ENCODE results near the gene SETBP1. TPM values are rescaled to one million over a fixed set of nuclear protein-coding genes. Genes with fewer than 3 reads are reported as not detected.

Gene SETBP1
- polyA plus RNA-seq, 3 donors: 30.9 to 34.2 (median 31.7) TPM

DNA sequence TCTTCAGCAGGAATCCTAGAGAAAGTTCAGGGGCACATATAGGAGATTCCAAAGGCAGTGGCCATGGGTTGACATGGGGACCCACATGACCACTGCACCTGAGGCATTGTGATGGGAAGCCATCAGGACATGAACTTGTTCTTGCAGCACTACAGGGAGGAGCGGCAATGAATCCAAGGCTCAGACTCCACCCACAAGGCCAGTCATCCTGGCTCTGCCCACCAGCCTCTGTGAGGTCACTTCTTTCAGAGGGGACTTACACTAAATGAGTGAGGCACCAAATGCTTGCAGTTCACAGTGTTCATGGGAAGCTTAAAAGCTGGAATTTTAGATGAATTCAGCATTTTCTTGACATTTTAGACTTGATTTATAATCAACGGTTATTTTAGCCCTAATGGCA lies 254.2 kb downstream of the SETBP1 start:
- no peak for DNase-seq (ENCODE audit: extremely low read depth in 1 of 11, low read depth in 9 of 11, low spot score in 4 of 11)

DNA sequence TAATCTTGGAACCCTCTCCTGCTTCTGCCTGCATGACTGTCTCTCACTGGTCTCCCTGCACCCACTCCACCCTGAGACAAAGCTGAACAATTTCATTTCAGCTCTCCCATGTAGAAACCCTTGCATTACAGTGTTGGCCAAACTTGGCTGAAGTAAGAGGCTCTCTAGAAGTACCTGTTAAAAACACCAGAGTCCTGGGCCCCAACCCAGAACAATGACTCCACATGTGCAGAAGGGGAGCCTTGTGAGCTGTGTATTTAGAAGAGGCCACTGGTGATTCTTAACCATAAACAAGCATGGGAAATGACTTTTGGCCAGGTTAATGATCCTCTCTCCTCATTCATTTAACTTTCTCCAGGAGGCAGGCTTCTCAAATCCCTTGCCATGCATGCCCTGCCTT lies 254.8 kb downstream of the SETBP1 start:
- no peak for DNase-seq (ENCODE audit: extremely low read depth in 1 of 11, low read depth in 9 of 11, low spot score in 4 of 11)

DNA sequence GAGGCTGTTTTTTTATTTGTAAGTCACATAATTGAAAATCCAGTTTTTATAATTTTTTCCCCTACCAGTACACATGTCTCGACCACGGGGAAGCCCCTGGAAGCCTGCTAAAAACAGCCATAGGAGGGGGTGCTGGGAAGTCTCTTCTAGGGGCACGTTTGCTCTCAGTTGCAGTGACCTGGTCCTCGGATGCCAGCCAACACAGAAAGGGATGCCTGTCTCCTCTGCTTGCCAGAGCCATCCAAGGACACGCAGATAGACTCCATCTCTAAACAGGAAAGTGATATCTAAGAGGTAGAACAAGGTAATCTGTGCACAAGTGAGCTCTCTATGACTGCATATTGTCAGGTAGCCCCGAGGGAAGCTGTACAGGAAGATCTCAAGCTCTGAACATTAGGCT lies 255.8 kb downstream of the SETBP1 start:
- DNase-seq (ENCODE audit: extremely low read depth in 1 of 11, low read depth in 9 of 11, low spot score in 4 of 11): no peak

DNA sequence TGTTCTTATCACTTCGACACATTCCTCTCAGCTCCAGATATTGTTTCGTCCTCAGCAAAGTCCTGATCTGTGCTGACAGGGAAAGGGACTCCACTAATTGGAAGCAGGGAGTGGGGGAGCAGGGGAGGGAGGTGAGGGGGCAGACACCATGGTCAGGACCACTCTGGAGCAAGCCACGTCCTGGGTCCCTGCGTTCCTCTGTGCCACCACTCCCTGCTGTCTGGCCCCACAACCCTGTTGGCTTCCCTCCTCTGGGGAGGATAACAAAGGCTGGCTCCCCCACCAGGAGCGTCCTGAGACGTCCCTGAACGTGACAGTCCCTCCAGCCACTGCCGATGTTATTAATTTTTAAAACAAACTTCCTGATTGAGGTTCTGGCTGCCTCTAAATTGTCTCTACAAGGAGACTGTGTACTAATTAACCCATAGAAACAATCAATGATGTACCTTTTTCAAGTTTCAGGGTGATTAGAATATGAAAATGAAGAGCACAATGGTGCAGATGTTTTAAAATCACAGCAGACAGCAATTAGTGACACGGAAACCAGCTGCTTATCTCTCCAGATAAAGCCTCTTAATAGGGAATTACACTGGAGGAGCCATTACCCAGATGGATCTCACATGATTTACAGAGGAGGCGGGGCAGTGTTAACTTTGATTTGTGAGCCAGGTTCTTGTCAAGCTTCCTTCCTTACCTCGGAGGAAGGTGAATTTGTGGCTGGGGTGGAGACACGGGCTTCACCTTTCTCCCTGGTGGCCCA lies 257.5 kb downstream of the SETBP1 start:
- no peak for DNase-seq (ENCODE audit: extremely low read depth in 1 of 11, low read depth in 9 of 11, low spot score in 4 of 11)

DNA sequence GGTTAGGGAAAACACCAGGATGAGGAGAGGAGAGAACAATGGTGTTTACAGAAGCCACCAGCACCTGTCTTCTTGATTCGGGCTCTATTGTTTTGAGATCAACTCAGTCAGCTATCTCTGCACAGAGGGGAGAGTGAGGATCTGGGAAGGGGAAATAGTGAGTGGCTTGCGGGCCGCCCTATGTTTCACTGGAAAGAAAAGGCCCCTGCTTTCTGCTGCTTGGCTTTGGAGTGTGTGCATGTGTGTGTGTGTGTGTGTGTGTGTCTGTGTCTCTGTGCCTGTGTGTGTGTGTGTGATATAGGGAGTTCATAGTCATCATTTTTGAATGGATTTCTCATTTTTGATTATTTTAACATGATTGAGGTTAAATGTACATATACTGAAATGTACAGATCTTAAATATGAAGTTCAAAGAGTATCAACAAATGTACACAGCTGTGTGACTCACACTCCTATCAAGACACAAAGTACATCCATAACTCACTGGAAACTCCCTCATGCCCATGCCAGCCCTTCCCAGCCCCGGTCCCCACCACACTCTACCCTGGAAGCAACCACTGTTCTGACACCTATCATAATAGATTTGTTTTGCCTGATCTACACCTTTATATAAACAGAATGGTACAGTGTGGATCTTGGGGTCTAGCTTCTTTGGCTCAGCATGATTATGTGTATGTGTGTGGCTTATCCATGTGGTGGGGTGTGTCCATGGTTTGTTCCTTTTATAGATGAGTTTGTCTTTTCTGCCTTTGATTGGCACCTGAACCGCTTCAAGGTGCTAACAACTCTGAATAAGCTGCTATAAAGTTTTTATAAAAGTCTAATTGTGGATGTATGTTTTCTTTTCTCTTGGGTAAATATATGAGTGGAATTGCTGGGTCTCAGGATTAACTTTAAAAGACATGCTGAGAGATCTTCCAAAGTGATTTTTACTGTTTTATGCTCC lies 258.3 kb downstream of the SETBP1 start:
- DNase-seq (ENCODE audit: extremely low read depth in 1 of 11, low read depth in 9 of 11, low spot score in 4 of 11): no peak

DNA sequence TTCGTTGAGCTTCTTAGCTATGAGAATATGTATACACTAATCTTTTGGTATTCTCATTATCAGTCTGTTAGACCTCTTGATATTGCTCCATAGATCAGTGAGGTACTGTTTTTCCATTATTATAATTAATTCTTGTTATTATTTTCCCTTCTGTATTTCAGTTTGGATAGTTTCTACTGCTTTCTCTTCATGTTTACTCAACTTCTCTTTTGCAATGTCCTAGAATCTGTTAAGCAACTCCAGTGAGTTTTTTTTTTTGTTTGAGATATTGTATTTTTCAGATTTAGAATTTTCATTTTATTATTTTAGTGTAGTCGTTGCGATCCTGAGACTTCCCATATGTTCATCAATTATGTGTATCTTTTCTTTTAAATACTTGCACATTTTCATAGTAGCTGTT lies 260.8 kb downstream of the SETBP1 start:
- no peak for DNase-seq (ENCODE audit: extremely low read depth in 1 of 11, low read depth in 9 of 11, low spot score in 4 of 11)

DNA sequence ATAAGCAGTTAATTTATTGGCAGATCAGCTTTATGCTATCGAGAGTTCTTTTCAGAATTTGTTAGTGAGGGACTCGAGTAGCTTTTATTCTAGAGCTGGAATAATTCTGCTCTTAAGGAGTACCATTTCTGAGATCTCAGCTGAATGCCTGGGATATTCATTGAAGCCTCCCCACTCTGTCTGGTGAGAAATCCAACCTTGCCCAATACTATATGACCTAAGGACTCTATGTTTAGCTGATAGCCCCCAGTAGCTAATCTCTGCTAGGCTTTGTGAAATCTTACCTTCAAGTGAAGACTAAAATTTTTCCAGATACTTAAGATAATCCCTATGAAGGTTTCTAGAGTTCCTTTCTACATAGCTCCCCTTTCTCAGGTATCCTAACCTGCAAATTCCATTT lies 261.4 kb downstream of the SETBP1 start:
- no peak for DNase-seq (ENCODE audit: extremely low read depth in 1 of 11, low read depth in 9 of 11, low spot score in 4 of 11)

DNA sequence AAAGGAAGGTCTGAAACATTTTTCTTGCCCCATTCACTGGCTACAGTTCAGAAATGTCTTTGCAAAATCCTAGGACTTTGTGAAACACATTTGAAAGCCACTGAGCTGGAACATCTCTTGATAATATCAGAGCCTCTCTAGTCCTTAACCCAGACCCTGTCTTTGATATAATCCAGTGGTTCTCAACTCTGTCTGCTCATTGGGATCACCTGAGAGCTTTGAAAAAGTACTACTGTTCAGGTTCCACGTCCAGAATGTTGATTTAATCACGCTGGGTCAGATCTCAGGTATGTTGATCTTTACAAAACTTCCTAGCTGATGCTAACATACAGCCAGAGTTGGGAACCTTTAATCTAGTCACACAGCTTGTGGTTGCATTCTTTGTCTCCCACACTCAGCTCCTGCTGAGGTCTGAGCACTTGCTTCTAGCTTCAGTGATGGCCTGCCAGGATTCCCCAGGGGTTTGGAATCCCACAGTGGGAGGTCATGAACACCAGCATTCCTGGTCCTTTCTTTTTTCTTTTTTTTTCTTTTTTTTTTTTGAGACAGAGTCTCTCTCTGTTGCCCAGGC lies 262.7 kb downstream of the SETBP1 start:
- no peak for DNase-seq (ENCODE audit: extremely low read depth in 1 of 11, low read depth in 9 of 11, low spot score in 4 of 11)

DNA sequence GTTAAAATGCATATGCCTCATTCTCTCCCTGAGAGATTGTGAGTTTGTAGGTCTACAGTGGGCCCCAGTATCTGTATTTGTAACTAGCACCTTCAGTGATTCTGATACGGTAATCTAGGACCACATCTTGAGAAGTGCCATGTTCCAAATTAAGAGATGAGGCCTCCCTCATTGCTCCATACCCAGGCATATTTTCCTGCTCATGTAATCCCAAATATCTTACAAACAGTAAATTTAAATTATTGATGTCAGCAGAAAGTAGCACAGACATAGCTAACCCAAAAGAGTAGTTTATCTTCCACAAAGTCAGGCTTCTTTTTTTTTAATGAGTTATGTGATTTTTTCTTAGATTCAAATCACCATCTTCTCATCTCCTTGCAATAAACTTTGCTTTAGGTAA lies 263.8 kb downstream of the SETBP1 start:
- DNase-seq (ENCODE audit: extremely low read depth in 1 of 11, low read depth in 9 of 11, low spot score in 4 of 11): no peak

DNA sequence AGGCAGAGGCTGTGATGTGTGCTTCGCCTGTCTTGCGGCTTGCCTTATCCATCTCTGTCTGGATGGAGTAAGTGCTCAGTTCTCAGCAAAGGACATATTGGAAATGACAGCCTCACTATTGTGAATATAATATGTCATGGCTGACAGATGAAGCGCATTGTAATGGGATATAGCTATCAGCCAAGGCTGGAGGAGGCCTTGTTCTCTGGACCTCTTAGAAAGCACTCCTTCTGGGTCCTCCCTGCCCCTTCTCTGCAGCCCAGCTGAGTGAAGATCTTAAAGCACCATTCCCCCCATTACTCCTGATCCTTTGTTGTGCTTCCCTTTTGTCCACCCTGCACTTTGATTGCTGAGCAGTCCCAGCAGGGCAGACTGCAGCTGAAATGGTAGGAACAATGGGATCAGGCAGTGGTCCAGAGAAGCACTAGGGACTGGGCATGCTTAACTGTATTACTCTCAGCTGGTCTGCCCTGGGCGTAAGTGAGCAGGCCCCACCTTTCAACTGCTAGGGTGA lies 265.3 kb downstream of the SETBP1 start:
- DNase-seq (ENCODE audit: extremely low read depth in 1 of 11, low read depth in 9 of 11, low spot score in 4 of 11): no peak

DNA sequence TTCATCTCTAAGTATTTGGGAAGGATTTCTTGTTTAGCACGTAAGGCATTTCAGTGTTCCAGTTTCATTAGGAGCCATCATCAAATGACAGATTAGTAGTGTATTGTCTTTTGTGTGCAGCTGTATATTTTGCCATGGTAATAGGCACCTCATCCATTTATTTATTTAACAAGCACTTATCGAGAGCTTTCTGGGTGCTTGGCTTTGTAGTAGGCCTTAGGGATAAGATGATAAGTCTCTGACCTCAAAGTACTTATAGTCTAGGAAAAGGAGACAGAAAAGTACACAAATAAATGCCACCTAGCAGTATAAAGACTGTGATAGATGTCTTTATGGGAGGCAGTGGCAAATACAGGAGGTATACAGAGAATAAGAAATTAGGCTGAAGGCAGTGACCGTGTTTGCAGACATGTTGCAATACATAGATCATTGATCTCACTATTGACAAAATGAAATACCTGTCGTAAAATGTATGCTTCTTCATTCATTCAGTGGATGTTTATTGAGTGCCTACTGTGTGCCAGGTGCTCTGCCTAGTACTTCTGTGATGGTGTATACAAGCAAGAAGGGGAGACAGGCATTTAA lies 265.9 kb downstream of the SETBP1 start:
- DNase-seq (ENCODE audit: extremely low read depth in 1 of 11, low read depth in 9 of 11, low spot score in 4 of 11): no peak

DNA sequence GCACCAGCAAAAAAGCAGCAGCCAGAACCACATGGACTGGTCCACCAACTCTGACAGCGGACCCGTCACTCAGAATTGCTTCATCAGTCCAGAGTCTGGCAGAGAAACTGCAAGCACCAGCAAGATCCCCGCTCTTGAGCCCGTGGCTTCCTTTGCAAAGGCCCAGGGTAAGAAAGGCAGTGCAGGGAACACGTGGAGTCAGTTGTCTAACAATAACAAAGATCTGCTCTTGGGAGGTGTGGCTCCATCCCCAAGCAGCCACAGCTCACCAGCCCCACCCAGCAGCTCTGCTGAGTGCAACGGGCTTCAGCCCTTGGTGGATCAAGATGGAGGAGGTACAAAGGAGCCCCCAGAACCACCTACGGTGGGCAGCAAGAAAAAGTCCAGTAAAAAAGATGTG lies 269.3 kb downstream of the SETBP1 start:
- no peak for DNase-seq (ENCODE audit: extremely low read depth in 1 of 11, low read depth in 9 of 11, low spot score in 4 of 11)

DNA sequence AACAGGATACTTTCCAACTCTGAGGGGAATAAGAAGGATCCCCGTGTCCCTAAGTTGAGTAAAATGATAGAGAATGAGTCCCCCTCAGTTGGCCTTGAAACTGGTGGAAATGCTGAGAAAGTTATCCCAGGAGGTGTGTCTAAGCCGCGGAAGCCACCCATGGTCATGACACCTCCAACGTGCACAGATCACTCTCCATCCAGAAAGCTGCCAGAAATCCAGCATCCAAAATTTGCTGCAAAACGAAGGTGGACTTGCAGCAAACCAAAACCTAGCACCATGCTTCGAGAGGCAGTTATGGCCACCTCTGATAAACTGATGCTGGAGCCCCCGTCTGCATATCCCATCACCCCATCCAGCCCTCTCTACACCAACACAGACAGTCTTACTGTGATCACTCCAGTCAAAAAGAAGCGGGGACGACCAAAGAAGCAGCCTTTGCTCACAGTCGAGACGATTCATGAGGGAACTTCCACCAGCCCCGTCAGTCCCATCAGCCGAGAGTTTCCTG lies 270.1 kb downstream of the SETBP1 start:
- DNase-seq (ENCODE audit: extremely low read depth in 1 of 11, low read depth in 9 of 11, low spot score in 4 of 11): no peak

DNA sequence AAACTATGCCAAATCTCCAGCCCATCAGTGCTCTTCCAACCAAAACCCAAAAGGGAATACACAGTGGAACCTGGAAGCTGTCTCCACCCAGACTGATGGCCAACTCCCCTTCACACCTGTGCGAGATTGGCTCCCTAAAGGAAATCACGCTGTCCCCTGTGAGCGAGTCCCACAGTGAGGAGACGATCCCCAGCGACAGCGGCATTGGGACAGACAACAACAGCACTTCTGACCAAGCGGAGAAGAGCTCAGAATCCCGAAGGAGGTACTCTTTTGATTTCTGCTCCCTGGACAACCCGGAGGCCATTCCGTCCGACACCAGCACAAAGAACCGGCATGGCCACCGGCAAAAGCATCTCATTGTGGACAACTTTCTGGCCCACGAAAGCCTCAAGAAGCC lies 271.1 kb downstream of the SETBP1 start:
- no peak for DNase-seq (ENCODE audit: extremely low read depth in 1 of 11, low read depth in 9 of 11, low spot score in 4 of 11)

DNA sequence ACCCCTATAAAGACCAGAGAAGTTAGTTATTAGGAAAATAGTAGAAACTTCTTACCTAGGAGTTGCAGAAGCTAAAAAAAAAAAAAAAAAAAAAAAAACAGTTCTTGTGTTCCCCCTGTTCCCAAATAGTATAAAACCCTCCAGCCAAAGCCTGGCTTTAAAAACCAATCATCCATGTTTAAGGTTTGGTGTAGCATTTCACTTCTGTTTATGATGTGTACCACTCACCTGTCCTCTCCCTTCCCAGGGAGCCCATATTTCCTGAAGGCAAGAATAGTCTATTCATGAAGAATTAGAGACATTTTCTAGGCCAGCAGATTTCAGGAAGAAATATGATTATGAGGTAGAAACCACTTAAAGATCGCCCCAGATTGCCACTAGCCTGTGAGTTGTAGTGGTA lies 273.6 kb downstream of the SETBP1 start:
- DNase-seq (ENCODE audit: extremely low read depth in 1 of 11, low read depth in 9 of 11, low spot score in 4 of 11): no peak

DNA sequence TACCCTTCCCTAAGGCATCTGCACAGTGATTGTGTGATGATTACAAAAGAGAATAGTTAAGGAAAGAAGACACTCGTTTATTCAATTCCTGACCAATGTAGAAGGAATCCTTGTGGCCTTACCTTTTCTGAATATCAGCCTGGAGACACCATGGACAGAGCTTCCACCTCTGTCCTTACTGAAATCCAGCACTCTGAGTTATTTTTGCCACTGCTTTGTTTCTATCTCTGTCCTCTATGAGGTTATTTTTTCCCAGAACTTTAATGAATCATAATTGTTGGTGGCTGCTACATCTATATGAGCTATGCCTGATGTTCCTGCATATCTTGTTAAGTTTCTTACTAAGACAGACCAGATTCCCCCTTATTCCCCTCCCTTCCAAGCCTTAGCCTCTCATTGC lies 275.1 kb downstream of the SETBP1 start:
- no peak for DNase-seq (ENCODE audit: extremely low read depth in 1 of 11, low read depth in 9 of 11, low spot score in 4 of 11)

DNA sequence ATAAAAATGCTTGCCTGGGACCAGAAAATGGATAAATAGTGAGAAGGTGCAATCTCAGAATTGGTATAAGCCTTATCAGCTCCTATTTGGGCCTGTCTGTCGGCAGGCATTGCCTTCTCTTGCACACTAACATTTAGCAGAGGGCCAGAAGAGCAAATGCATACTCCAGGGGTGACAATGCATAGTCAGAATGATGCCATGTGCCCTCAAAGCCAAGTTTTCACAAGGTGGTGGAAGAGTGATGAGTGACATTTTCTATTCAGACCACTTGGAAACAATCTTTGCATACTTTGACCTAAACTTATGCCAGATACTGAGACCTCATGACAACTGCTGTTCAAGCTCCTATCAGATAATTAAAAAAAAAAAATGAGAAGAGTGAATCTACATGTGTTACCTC lies 276.3 kb downstream of the SETBP1 start:
- no peak for DNase-seq (ENCODE audit: extremely low read depth in 1 of 11, low read depth in 9 of 11, low spot score in 4 of 11)

DNA sequence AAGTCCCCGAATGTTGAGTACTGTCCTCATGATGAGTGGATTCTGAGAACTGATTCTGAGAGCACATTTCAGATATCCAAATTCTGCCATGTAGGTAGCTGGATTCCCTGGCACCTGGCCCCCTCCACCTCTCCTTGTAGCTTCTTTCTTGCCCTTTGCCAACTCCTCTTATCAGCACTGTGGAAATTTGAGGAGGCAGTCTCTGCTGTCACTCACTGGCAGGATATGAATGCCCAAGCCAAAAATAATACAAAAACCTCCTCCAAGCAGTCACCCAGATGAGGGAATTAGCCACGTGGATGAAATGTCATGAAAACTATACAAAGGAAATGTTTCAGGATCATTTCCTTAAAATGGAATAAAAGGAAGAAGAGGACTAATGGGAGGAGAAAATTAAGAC lies 276.8 kb downstream of the SETBP1 start:
- no peak for DNase-seq (ENCODE audit: extremely low read depth in 1 of 11, low read depth in 9 of 11, low spot score in 4 of 11)

DNA sequence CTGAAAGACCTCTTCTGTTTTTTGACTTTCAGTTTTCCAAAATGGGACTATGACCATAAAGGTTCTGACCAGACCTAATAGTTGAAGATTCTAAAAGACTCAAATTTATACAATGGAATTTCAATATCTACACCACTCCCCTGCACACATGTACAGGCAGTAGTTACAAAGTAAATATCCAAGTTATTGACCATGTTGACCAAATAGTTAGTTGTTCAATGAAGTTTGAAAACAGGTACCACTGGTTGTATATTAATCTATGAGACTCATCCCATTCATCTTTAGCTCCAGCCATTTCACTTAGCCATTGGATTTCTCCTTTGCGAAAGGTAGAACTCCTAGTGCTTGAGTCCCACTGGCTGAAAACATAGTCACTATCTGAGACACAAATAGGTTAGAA lies 277.4 kb downstream of the SETBP1 start:
- DNase-seq (ENCODE audit: extremely low read depth in 1 of 11, low read depth in 9 of 11, low spot score in 4 of 11): no peak
